H9 (cell line): ENCODE results near the gene ABCC2. TPM values are rescaled to one million over a fixed set of nuclear protein-coding genes. Genes with fewer than 3 reads are reported as not detected.

Experiments used
- DNase-seq: peaks from one replicate; pipeline ENCODE4 v3.0.0-alpha.2; 2017
- H2AFZ ChIP-seq: one replicate; pipeline ENCODE4 v1.6.1; 2013; ENCODE audit warnings: mild to moderate bottlenecking, low read length, control low read depth, moderate library complexity
- H2AK5ac ChIP-seq: 2 replicates; pipeline ENCODE4 v1.6.1; 2013; ENCODE audit warnings: low read length, control low read depth, mixed read lengths; ENCODE audit not compliant: insufficient read length
- H2BK120ac ChIP-seq: one replicate; pipeline ENCODE4 v1.6.1; 2013; ENCODE audit warnings: low read depth, mild to moderate bottlenecking, low read length, control low read depth, inconsistent platforms; ENCODE audit not compliant: poor library complexity, severe bottlenecking
- H2BK12ac ChIP-seq: 2 replicates; pipeline ENCODE4 v1.6.1; 2013; ENCODE audit warnings: low read length, control low read depth, mixed read lengths, low read depth; ENCODE audit not compliant: insufficient read length
- H2BK15ac ChIP-seq: 2 replicates; pipeline ENCODE4 v1.6.1; 2013; ENCODE audit warnings: low read depth, low read length, control low read depth
- H2BK20ac ChIP-seq: one replicate; pipeline ENCODE4 v1.6.1; 2013; ENCODE audit warnings: low read depth, mild to moderate bottlenecking, low read length, control low read depth, inconsistent platforms; ENCODE audit not compliant: poor library complexity, severe bottlenecking
- H2BK5ac ChIP-seq: 2 replicates; pipeline ENCODE4 v1.6.1; 2013; ENCODE audit warnings: low read length, control low read depth, mixed read lengths; ENCODE audit not compliant: insufficient read length
- H3K14ac ChIP-seq: 2 replicates; pipeline ENCODE4 v1.6.1; 2013; ENCODE audit warnings: low read length, control low read depth; ENCODE audit not compliant: insufficient read depth
- H3K18ac ChIP-seq: 2 replicates; pipeline ENCODE4 v1.6.1; 2013; ENCODE audit warnings: low read depth, mild to moderate bottlenecking, mixed read lengths, low read length, control low read depth; ENCODE audit not compliant: insufficient read length
- H3K23ac ChIP-seq: 2 replicates; pipeline ENCODE4 v1.6.1; 2013; ENCODE audit warnings: low read length, control low read depth, mixed read lengths, low read depth; ENCODE audit not compliant: insufficient read length
- H3K23me2 ChIP-seq: 2 replicates; pipeline ENCODE4 v1.6.1; 2013; ENCODE audit warnings: low read depth, mild to moderate bottlenecking, mixed read lengths, low read length, control low read depth; ENCODE audit not compliant: insufficient read length, poor library complexity, severe bottlenecking
- H3K27ac ChIP-seq: 2 replicates; pipeline ENCODE4 v1.5.1; 2013; ENCODE audit warnings: low read length, control low read depth, mixed read lengths, low read depth; ENCODE audit not compliant: insufficient read length
- H3K27me3 ChIP-seq: 2 replicates; pipeline ENCODE4 v1.6.1; 2013; ENCODE audit warnings: low read length, control low read depth, inconsistent platforms; ENCODE audit not compliant: insufficient read depth
- H3K4ac ChIP-seq: 2 replicates; pipeline ENCODE4 v1.6.1; 2013; ENCODE audit warnings: low read depth, mild to moderate bottlenecking, control low read depth, inconsistent platforms, low read length, moderate library complexity
- H3K4me1 ChIP-seq: 2 replicates; pipeline ENCODE4 v1.6.1; 2013; ENCODE audit warnings: low read length, control low read depth, inconsistent platforms; ENCODE audit not compliant: insufficient read depth
- H3K4me2 ChIP-seq: 2 replicates; pipeline ENCODE4 v1.6.1; 2013; ENCODE audit warnings: low read length, control low read depth, mixed read lengths; ENCODE audit not compliant: insufficient read length, insufficient read depth
- H3K56ac ChIP-seq: 2 replicates; pipeline ENCODE4 v1.6.1; 2013; ENCODE audit warnings: low read depth, mild to moderate bottlenecking, mixed read lengths, low read length, control low read depth; ENCODE audit not compliant: insufficient read length
- H3K79me1 ChIP-seq: 2 replicates; pipeline ENCODE4 v1.6.1; 2013; ENCODE audit warnings: low read depth, mild to moderate bottlenecking, moderate library complexity, low read length, control low read depth, inconsistent platforms; ENCODE audit not compliant: insufficient read depth, poor library complexity, severe bottlenecking
- H3K79me2 ChIP-seq: 2 replicates; pipeline ENCODE4 v1.6.1; 2013; ENCODE audit warnings: low read length, control low read depth, inconsistent platforms; ENCODE audit not compliant: insufficient read depth
- H3K9ac ChIP-seq: 2 replicates; pipeline ENCODE4 v1.6.1; 2013; ENCODE audit warnings: low read length, control low read depth, mixed read lengths; ENCODE audit not compliant: insufficient read length; ENCODE audit errors: extremely low read depth
- H3K9me3 ChIP-seq: one replicate; pipeline ENCODE4 v1.6.1; 2013; ENCODE audit warnings: low read depth, low read length, inconsistent platforms; ENCODE audit not compliant: control insufficient read depth
- H3T11ph ChIP-seq: one replicate; pipeline ENCODE4 v1.6.1; 2013; ENCODE audit warnings: mild to moderate bottlenecking, low read length, control low read depth, inconsistent platforms
- H4K20me1 ChIP-seq: one replicate; pipeline ENCODE4 v1.6.1; 2013; ENCODE audit not compliant: control insufficient read depth, insufficient read length, insufficient read depth
- H4K5ac ChIP-seq: 2 replicates; pipeline ENCODE4 v1.6.1; 2013; ENCODE audit warnings: low read depth, mild to moderate bottlenecking, mixed read lengths, low read length, control low read depth; ENCODE audit not compliant: insufficient read length
- H4K8ac ChIP-seq: replicated peaks from 2 replicates; pipeline ENCODE4 v1.6.1; 2013; ENCODE audit warnings: low read length, control low read depth, mixed read lengths, low read depth; ENCODE audit not compliant: insufficient read length
- H4K91ac ChIP-seq: 2 replicates; pipeline ENCODE4 v1.6.1; 2013; ENCODE audit warnings: low read depth, mild to moderate bottlenecking, moderate library complexity, mixed read lengths, low read length, control low read depth; ENCODE audit not compliant: insufficient read length
- H3K27ac Mint-ChIP-seq, 3 experiments: 2 replicates in 2 of 3; 3 replicates in 1 of 3; pipeline ENCODE4 v1.8.0; 2020 to 2021; ENCODE audit warnings: mixed read lengths in 3 of 3, mild to moderate bottlenecking in 1 of 3, moderate library complexity in 1 of 3
- H3K27me3 Mint-ChIP-seq: 2 replicates; pipeline ENCODE4 v1.8.0; 2021; ENCODE audit warnings: low read depth, mild to moderate bottlenecking, moderate library complexity, mixed read lengths
- H3K36me3 Mint-ChIP-seq, 3 experiments: 2 replicates in 2 of 3; 3 replicates in 1 of 3; pipeline ENCODE4 v1.8.0; 2020 to 2021; ENCODE audit warnings: low read depth in 3 of 3, mixed read lengths in 3 of 3; ENCODE audit not compliant: insufficient read depth in 1 of 3
- H3K4me1 Mint-ChIP-seq, 2 experiments: 2 replicates each; pipeline ENCODE4 v1.8.0; 2020; ENCODE audit warnings: mixed read lengths in 2 of 2
- H3K4me3 Mint-ChIP-seq, 2 experiments: 2 replicates in 1 of 2; 3 replicates in 1 of 2; pipeline ENCODE4 v1.8.0; 2020 to 2021; ENCODE audit warnings: mild to moderate bottlenecking in 2 of 2, mixed read lengths in 2 of 2, moderate library complexity in 1 of 2
- H3K9me3 Mint-ChIP-seq, 2 experiments: 2 replicates in 1 of 2; 3 replicates in 1 of 2; pipeline ENCODE4 v1.8.0; 2020; ENCODE audit warnings: mild to moderate bottlenecking in 2 of 2, mixed read lengths in 2 of 2, moderate library complexity in 1 of 2
- CTCF ChIP-seq: fragments of 200-600 bp; sonication (generic); conservative IDR thresholded peaks from 3 replicates; pipeline ENCODE4 v1.8.0; 2021; ENCODE audit warnings: antibody characterized with exemption, mild to moderate bottlenecking
- WGBS: extraction: QIAGEN DNeasy Blood & Tissue Kit; methylation state at CpG from one replicate; pipeline ENCODE4 v1.1.7; 2013; ENCODE audit warnings: missing lambda C conversion rate, low lambda C conversion rate, mixed read lengths; ENCODE audit not compliant: insufficient read length; ENCODE audit errors: extremely low coverage; 5-methylcytosine and 5-hydroxymethylcytosine counted together
- total RNA-seq: library from RNA; stranded (reverse); gene quantifications from 2 replicates; pipeline ENCODE4 v1.2.1, GENCODE V29; 2021

ABCC2 gene
- total RNA-seq, 1 experiment from 2014 or later, result 0.68 TPM

- H3K9ac ChIP-seq, result no peak overlapping the region
- H3K27me3 ChIP-seq, result no peaks in the 10 kb centered on the region; the same call in 1 of the 2 replicates
- Mint-ChIP-seq H3K27me3 (peaks cover 5% of the 10 kb centered on the region; the same call in 1 of the 2 replicates), H3K9me3 (no peaks in the 10 kb centered on the region), H3K36me3 (no peaks in the 10 kb centered on the region), H3K4me3 (peak overlapping the region in 1 of 2 experiments; percentile 21; a peak in 2 of 5 replicates), H3K27ac (peak overlapping the region; percentile 97), H3K4me1 (peaks cover 49 to 50% of the 10 kb centered on the region in 2 experiments)
- no peaks in the 10 kb centered on the region for H3K23me2 ChIP-seq
- no peak overlapping the region for H2BK5ac ChIP-seq
- H3K23ac ChIP-seq, result no peak overlapping the region
- H3K9me3 ChIP-seq, result no peaks in the 10 kb centered on the region
- peak overlapping the region; percentile 95 for H2BK120ac ChIP-seq
- no peak overlapping the region for H4K5ac ChIP-seq
- no peaks in the 10 kb centered on the region for H4K20me1 ChIP-seq
- no peak overlapping the region for H2BK15ac ChIP-seq
- no CpG with 5 or more reads among the region's 2 CpGs for WGBS
- no peaks in the 10 kb centered on the region for H3K79me2 ChIP-seq
- H2BK20ac ChIP-seq, result peak overlapping the region; percentile 46
- no peak overlapping the region for H2AFZ ChIP-seq
- H2BK12ac ChIP-seq, result no peak overlapping the region
- peak overlapping the region; percentile 78 for H3T11ph ChIP-seq
- H3K18ac ChIP-seq, result peak overlapping the region; percentile 76
- H3K14ac ChIP-seq, result peak overlapping the region; percentile 27; the same call in 1 of the 2 replicates
- H4K91ac ChIP-seq, result no peak overlapping the region
- no peak for DNase-seq
- peaks cover 13% of the 10 kb centered on the region for H3K4me1 ChIP-seq
- H3K79me1 ChIP-seq, result no peaks in the 10 kb centered on the region
- no peak for TF ChIP-seq CTCF
- no peak overlapping the region for H3K56ac ChIP-seq
- H3K27ac ChIP-seq, result peak overlapping the region; percentile 1
- H2AK5ac ChIP-seq, result no peak overlapping the region
- no peak overlapping the region; the same call in 1 of the 2 replicates for H3K4ac ChIP-seq
- peak overlapping the region; percentile 7 for H3K4me2 ChIP-seq
- no peak overlapping the region for H4K8ac ChIP-seq
These were observed 67.1 kb downstream of the ABCC2 start for GRCh38 chr10:99849536-99849935.
